Sigmoid colon (tissue), 4 donors: ENCODE results near the gene FYTTD1.

ENCODE experiments used
- CTCF ChIP-seq, 4 experiments: fragments of 450-650 bp in 3 of 4; fragments of 200-600 bp in 1 of 4; IDR thresholded peaks; one replicate each; pipeline ENCODE4 v1.5.1; 2016 to 2019; ENCODE audit warnings: antibody characterized with exemption in 4 of 4, mild to moderate bottlenecking in 3 of 4, moderate library complexity in 2 of 4
- EP300 ChIP-seq, 4 donors: sonication (generic); formaldehyde crosslinking; IDR thresholded peaks; one replicate each; pipeline ENCODE4 v1.6.1; 2017; ENCODE audit warnings: antibody characterized with exemption in 4 of 4
- POLR2A ChIP-seq, 2 donors: fragments of 450-650 bp; IDR thresholded peaks; one replicate each; pipeline ENCODE4 v1.6.1; 2016; ENCODE audit warnings: antibody characterized with exemption in 2 of 2, mild to moderate bottlenecking in 2 of 2, moderate library complexity in 2 of 2
- POLR2AphosphoS5 ChIP-seq, 4 donors: sonication (generic); formaldehyde crosslinking; IDR thresholded peaks; one replicate each; pipeline ENCODE4 v1.6.1; 2017; ENCODE audit warnings: antibody characterized with exemption in 4 of 4

- no peak for TF ChIP-seq CTCF (IDR thresholded peaks at IDR 0.05)
- TF ChIP-seq POLR2A (IDR thresholded peaks at IDR 0.05), result no peak
- no peak for TF ChIP-seq EP300 (IDR thresholded peaks at IDR 0.05)
- TF ChIP-seq POLR2AphosphoS5 (IDR thresholded peaks at IDR 0.05), result no peak
These were observed 80.8 kb downstream of the FYTTD1 start for GRCh38 chr3:197830308-197830966.
